ENCODE results near the gene STK32A. TPM values are rescaled to one million over a fixed set of nuclear protein-coding genes. Genes with fewer than 3 reads are reported as not detected.

Gene STK32A
- total RNA-seq, 1 experiment from 2014 or later: not detected

DNA sequence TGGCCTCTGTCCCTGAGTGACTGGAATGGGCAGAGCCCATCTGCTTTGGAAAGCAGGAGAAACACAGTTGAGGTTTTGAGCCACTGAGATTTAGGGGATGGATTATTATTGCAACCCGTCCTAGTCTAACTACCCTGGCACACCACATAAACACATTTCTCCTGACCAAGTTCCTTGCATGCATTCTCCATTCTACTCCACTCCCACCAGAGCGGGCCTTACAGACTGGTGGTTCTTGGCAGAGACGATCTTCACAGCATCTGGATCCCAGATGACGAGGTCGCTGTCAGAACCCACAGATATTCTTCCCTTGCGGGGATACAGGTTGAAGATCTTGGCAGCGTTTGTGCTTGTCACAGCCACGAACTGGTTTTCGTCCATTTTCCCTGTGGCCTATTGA lies 164.0 kb downstream of the STK32A start:
- in situ Hi-C loops (cut with HindIII; ENCODE audit: low pct_unique_long_range_greater_than_20kb, low sequenced_read_pairs): no loop called here
- POLR2A ChIA-PET: no interaction called here
- Histone ChIP-seq H3K4me1 (ENCODE audit: control insufficient read depth, insufficient read depth, low read length) (no peaks in the 10 kb centered on the region), H3K4me3 (ENCODE audit: low read depth in 2 of 2, low read length in 2 of 2) (no peak overlapping the region), H3K36me3 (ENCODE audit: control insufficient read depth, insufficient read depth, low read length) (no peaks in the 10 kb centered on the region), H3K27ac (ENCODE audit: low read length) (no peak overlapping the region), H3K27me3 (ENCODE audit: control insufficient read depth, insufficient read depth, low read length) (no peaks in the 10 kb centered on the region), H3K9me3 (ENCODE audit: control insufficient read depth, insufficient read depth, low read depth, low read length) (no peaks in the 10 kb centered on the region)
- CTCF ChIA-PET: no interaction called here
- BruUV-seq (replicated peaks): no TSS peak
- DNase-seq (ENCODE audit: low read depth, low spot score) (no peak), ATAC-seq (no peak)
- TF ChIP-seq POLR2AphosphoS5 (IDR thresholded peaks at IDR 0.05; ENCODE audit: low read depth, low read length) (no peak), SIN3A (IDR thresholded peaks at IDR 0.05; ENCODE audit: borderline replicate concordance, insufficient read depth, low read depth, low read length) (no peak), TCF7L2 (IDR thresholded peaks at IDR 0.05; ENCODE audit: low read depth, low read length) (no peak)
- TF ChIP-seq, protein P1, sequence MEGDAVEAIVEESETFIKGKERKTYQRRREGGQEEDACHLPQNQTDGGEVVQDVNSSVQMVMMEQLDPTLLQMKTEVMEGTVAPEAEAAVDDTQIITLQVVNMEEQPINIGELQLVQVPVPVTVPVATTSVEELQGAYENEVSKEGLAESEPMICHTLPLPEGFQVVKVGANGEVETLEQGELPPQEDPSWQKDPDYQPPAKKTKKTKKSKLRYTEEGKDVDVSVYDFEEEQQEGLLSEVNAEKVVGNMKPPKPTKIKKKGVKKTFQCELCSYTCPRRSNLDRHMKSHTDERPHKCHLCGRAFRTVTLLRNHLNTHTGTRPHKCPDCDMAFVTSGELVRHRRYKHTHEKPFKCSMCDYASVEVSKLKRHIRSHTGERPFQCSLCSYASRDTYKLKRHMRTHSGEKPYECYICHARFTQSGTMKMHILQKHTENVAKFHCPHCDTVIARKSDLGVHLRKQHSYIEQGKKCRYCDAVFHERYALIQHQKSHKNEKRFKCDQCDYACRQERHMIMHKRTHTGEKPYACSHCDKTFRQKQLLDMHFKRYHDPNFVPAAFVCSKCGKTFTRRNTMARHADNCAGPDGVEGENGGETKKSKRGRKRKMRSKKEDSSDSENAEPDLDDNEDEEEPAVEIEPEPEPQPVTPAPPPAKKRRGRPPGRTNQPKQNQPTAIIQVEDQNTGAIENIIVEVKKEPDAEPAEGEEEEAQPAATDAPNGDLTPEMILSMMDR (IDR thresholded peaks at IDR 0.05): no peak
- intact Hi-C loops (cut with micrococcal nuclease; ENCODE audit: unreplicated experiment): no loop called here

DNA sequence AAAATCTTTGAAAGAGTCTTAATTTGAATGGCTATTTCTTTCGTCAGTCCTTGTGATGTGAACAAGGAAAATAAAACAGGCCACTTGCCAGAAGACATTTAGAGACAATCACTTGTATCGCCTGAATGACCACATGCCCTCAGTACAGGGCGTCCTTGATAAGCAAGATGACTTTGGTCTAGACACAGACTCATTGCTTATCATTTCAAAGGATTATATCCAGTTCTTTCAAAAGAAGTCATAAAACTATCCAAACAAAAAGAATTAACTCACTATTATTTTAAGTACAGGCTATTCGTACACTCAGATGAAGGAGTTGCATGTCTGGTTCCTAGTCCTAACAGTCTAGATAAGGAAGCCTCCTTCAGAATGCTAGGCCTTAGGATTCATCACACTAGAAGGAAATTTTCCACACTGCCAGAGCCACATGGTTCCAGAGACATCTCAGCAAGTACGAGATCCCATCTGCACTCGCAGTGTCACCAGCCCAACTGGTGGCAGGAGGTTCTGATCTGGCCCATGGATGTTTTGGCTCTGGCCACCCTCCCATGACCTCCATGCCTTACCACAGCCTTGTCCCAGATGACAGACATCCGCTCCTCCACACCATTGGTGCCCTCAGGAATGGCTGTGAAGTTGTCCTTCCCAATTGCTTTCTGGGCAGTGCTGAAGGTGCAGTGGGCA lies 165.4 kb downstream of the STK32A start:
- ATAC-seq: no peak
- H3K4me1 ChIP-seq (ENCODE audit: control insufficient read depth, insufficient read depth, low read length): no peaks in the 10 kb centered on the region
- TF ChIP-seq, protein P1 (IDR thresholded peaks at IDR 0.05): no peak
- no peak for TF ChIP-seq SIN3A (IDR thresholded peaks at IDR 0.05; ENCODE audit: borderline replicate concordance, insufficient read depth, low read depth, low read length)
- TF ChIP-seq, protein P2, sequence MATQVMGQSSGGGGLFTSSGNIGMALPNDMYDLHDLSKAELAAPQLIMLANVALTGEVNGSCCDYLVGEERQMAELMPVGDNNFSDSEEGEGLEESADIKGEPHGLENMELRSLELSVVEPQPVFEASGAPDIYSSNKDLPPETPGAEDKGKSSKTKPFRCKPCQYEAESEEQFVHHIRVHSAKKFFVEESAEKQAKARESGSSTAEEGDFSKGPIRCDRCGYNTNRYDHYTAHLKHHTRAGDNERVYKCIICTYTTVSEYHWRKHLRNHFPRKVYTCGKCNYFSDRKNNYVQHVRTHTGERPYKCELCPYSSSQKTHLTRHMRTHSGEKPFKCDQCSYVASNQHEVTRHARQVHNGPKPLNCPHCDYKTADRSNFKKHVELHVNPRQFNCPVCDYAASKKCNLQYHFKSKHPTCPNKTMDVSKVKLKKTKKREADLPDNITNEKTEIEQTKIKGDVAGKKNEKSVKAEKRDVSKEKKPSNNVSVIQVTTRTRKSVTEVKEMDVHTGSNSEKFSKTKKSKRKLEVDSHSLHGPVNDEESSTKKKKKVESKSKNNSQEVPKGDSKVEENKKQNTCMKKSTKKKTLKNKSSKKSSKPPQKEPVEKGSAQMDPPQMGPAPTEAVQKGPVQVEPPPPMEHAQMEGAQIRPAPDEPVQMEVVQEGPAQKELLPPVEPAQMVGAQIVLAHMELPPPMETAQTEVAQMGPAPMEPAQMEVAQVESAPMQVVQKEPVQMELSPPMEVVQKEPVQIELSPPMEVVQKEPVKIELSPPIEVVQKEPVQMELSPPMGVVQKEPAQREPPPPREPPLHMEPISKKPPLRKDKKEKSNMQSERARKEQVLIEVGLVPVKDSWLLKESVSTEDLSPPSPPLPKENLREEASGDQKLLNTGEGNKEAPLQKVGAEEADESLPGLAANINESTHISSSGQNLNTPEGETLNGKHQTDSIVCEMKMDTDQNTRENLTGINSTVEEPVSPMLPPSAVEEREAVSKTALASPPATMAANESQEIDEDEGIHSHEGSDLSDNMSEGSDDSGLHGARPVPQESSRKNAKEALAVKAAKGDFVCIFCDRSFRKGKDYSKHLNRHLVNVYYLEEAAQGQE (IDR thresholded peaks at IDR 0.05; ENCODE audit: insufficient read depth in 1 of 2, low read depth in 2 of 2, low read length in 1 of 2): no peak
- DNase-seq (ENCODE audit: low read depth, low spot score): no peak
- no peaks in the 10 kb centered on the region for H3K36me3 ChIP-seq (ENCODE audit: control insufficient read depth, insufficient read depth, low read length)
- intact Hi-C loops (cut with micrococcal nuclease; ENCODE audit: unreplicated experiment) (no loop called here), in situ Hi-C loops (cut with HindIII; ENCODE audit: low pct_unique_long_range_greater_than_20kb, low sequenced_read_pairs) (no loop called here)
- no TSS peak for BruUV-seq (replicated peaks)
- H3K9me3 ChIP-seq (ENCODE audit: control insufficient read depth, insufficient read depth, low read depth, low read length): no peaks in the 10 kb centered on the region
- no peaks in the 10 kb centered on the region for H3K27me3 ChIP-seq (ENCODE audit: control insufficient read depth, insufficient read depth, low read length)
- H3K27ac ChIP-seq (ENCODE audit: low read length): no peak overlapping the region
- ChIA-PET CTCF (no interaction called here), POLR2A (no interaction called here)
- no peak overlapping the region for H3K4me3 ChIP-seq (ENCODE audit: low read depth in 2 of 2, low read length in 2 of 2)
